Endodermal cell (in vitro differentiated cells): ENCODE results near the gene PON3. TPM values are rescaled to one million over a fixed set of nuclear protein-coding genes. Genes with fewer than 3 reads are reported as not detected.
"Not testable (repeated sequence)": the region's sequence is repeated elsewhere in the genome, so short reads cannot be mapped to it uniquely, and the experiment has no call there.

ENCODE experiments used
- DNase-seq: peaks from one replicate; pipeline ENCODE4 v3.0.0-alpha.2; 2017
- H3K27ac ChIP-seq: 2 replicates; pipeline ENCODE4 v1.5.1; 2013; ENCODE audit warnings: mild to moderate bottlenecking, low read depth, low read length, moderate library complexity
- H3K27me3 ChIP-seq: 2 replicates; pipeline ENCODE4 v1.6.1; 2013; ENCODE audit warnings: mild to moderate bottlenecking, low read length, moderate library complexity; ENCODE audit not compliant: insufficient read depth, control insufficient read depth, poor library complexity, severe bottlenecking
- H3K36me3 ChIP-seq: 2 replicates; pipeline ENCODE4 v1.7.0; 2013; ENCODE audit warnings: mild to moderate bottlenecking, low read length, moderate library complexity; ENCODE audit not compliant: control insufficient read depth, insufficient read depth
- H3K4me1 ChIP-seq: one replicate; pipeline ENCODE4 v1.7.0; 2013; ENCODE audit warnings: low read length; ENCODE audit not compliant: control insufficient read depth, insufficient read depth
- H3K4me3 ChIP-seq: 2 replicates; pipeline ENCODE4 v1.5.1; 2013; ENCODE audit warnings: mild to moderate bottlenecking, low read length, moderate library complexity
- H3K9ac ChIP-seq: 2 replicates; pipeline ENCODE4 v1.6.1; 2013; ENCODE audit warnings: mild to moderate bottlenecking, low read length, moderate library complexity; ENCODE audit not compliant: poor library complexity, severe bottlenecking; ENCODE audit errors: extremely low read depth
- H3K9me3 ChIP-seq: 2 replicates; pipeline ENCODE4 v1.6.1; 2013; ENCODE audit warnings: mild to moderate bottlenecking, low read length, moderate library complexity; ENCODE audit not compliant: control insufficient read depth
- H3K27ac Mint-ChIP-seq: 2 replicates; pipeline ENCODE4 v1.8.0; 2020; ENCODE audit warnings: mixed read lengths
- H3K27me3 Mint-ChIP-seq: 2 replicates; pipeline ENCODE4 v1.8.0; 2021; ENCODE audit warnings: mild to moderate bottlenecking, mixed read lengths; ENCODE audit not compliant: insufficient read depth
- H3K36me3 Mint-ChIP-seq: 2 replicates; pipeline ENCODE4 v1.8.0; 2020; ENCODE audit warnings: low read depth, mixed read lengths
- H3K4me1 Mint-ChIP-seq: 2 replicates; pipeline ENCODE4 v1.8.0; 2020; ENCODE audit warnings: mixed read lengths
- H3K4me3 Mint-ChIP-seq: 2 replicates; pipeline ENCODE4 v1.8.0; 2020; ENCODE audit warnings: mild to moderate bottlenecking, moderate library complexity, mixed read lengths
- H3K9me3 Mint-ChIP-seq: 2 replicates; pipeline ENCODE4 v1.8.0; 2020; ENCODE audit warnings: mild to moderate bottlenecking, mixed read lengths
- CTCF ChIP-seq: fragments of 200-600 bp; sonication (generic); conservative IDR thresholded peaks from 2 replicates; pipeline ENCODE4 v1.5.0; 2021; ENCODE audit warnings: antibody characterized with exemption, mild to moderate bottlenecking
- WGBS, 2 experiments: methylation state at CpG; one replicate each; pipeline versions ENCODE4 v1.1.5 to v1.1.7; 2013; ENCODE audit warnings: missing lambda C conversion rate in 2 of 2, mixed read lengths in 1 of 2; ENCODE audit not compliant: insufficient coverage in 1 of 2, insufficient read length in 1 of 2; 5-methylcytosine and 5-hydroxymethylcytosine counted together
- total RNA-seq, 2 donors: library from RNA; stranded (reverse); fragmentation: NEBNext Ultra II Directional in 1 of 2; extraction: Animal tissue kit (Norgen Biotek cat#: 25700) in 1 of 2; gene quantifications; 2 replicates in 1 of 2; 3 replicates in 1 of 2; pipeline ENCODE4 v1.2.1, GENCODE V29; 2021

The PON3 gene
- total RNA-seq, 2 donors from 2014 or later = 0.55 TPM; not detected in 1

DNA sequence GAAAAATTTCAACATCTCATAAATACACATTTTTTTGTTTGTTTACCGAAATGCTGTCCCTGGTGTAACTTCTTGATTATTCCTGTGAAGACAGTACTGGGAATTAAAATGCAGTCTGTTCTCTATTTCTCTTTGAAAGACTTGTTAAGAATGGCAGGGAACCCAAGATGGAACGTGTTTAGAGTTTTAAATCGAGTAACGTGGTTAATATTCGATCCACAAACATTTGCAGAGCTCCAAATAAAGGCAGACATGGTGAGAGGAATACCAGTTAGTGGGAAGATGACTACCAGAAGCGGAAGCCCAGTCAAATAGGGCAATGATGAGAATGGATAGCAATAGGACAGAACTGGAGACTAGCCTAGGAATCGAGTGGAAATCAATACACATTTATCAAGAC, 6.7 kb downstream of the PON3 start:
- no peaks in the 10 kb centered on the region for H3K4me1 ChIP-seq
- H3K4me3 Mint-ChIP-seq = no peak overlapping the region
- H3K27ac Mint-ChIP-seq = no peak overlapping the region
- no peaks in the 10 kb centered on the region for H3K9me3 ChIP-seq
- H3K27me3 ChIP-seq = no peaks in the 10 kb centered on the region
- H3K36me3 ChIP-seq = no peaks in the 10 kb centered on the region
- H3K4me1 Mint-ChIP-seq = no peaks in the 10 kb centered on the region
- WGBS, 2 experiments = 93 to 100% methylated on average over 5 to 7 of the region's 7 CpGs
- H3K27me3 Mint-ChIP-seq = peaks cover 3% of the 10 kb centered on the region
- H3K4me3 ChIP-seq = no peak overlapping the region
- no peak for TF ChIP-seq CTCF
- H3K27ac ChIP-seq = no peak overlapping the region
- peaks cover 17% of the 10 kb centered on the region for H3K9me3 Mint-ChIP-seq
- H3K9ac ChIP-seq = no peak overlapping the region
- no peaks in the 10 kb centered on the region for H3K36me3 Mint-ChIP-seq
- DNase-seq = no peak

DNA sequence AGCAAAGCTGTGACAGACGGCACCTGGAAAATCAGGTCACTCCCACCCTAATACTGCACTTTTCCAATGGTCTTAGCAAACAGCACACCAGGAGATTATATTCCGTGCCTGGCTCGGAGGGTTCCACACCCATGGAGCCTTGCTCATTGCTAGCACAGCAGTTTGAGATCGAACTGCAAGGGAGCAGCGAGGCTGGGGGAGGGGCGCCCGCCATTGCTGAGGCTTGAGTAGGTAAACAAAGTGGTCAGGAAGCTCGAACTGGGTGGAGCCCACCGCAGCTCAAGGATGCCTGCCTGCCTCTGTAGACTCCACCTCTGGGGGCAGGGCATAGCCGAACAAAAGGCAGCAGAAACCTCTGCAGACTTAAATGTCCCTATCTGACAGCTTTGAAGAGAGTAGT, 16.7 kb downstream of the PON3 start:
- not testable (repeated sequence) for H3K4me3 ChIP-seq, H3K27ac Mint-ChIP-seq, H3K27me3 Mint-ChIP-seq, H3K27ac ChIP-seq, H3K36me3 Mint-ChIP-seq, H3K36me3 ChIP-seq, H3K4me1 Mint-ChIP-seq, H3K27me3 ChIP-seq, H3K4me1 ChIP-seq, H3K4me3 Mint-ChIP-seq, H3K9ac ChIP-seq, DNase-seq
- peaks cover 24% of the 10 kb centered on the region for H3K9me3 ChIP-seq
- 89 to 100% methylated on average over 1 to 10 of the region's 10 CpGs for WGBS, 2 experiments
- peaks cover 54% of the 10 kb centered on the region for H3K9me3 Mint-ChIP-seq

- Mint-ChIP-seq H3K27me3 (no peaks in the 10 kb centered on the region), H3K27ac (no peak overlapping the region), H3K4me1 (no peaks in the 10 kb centered on the region), H3K36me3 (peaks cover 3% of the 10 kb centered on the region), H3K9me3 (peaks cover 51% of the 10 kb centered on the region), H3K4me3 (no peak overlapping the region)
- WGBS, 2 experiments = 81 to 86% methylated on average over 18 of the region's 18 CpGs
- TF ChIP-seq CTCF = no peak
- Histone ChIP-seq H3K9ac (no peak overlapping the region), H3K4me1 (no peaks in the 10 kb centered on the region), H3K36me3 (no peaks in the 10 kb centered on the region), H3K27me3 (no peaks in the 10 kb centered on the region), H3K9me3 (peaks cover 33% of the 10 kb centered on the region), H3K27ac (peak overlapping the region; percentile 16), H3K4me3 (peak overlapping the region; percentile 35)
- DNase-seq = peak; percentile 50
Observed at GRCh38 chr7:95376632-95377400, 19.4 kb downstream of the PON3 start.
